SH-SY5Y (cell line): ENCODE data around the gene PPP3CB.

Source experiments
- GATA2 ChIP-seq: IDR thresholded peaks from 2 replicates; pipeline ENCODE4 v1.6.1; 2011; ENCODE audit warnings: mild to moderate bottlenecking, low read depth, low read length
- GATA3 ChIP-seq: IDR thresholded peaks from 2 replicates; pipeline ENCODE4 v1.6.1; 2011; ENCODE audit warnings: low read depth, mild to moderate bottlenecking, low read length, moderate library complexity

DNA sequence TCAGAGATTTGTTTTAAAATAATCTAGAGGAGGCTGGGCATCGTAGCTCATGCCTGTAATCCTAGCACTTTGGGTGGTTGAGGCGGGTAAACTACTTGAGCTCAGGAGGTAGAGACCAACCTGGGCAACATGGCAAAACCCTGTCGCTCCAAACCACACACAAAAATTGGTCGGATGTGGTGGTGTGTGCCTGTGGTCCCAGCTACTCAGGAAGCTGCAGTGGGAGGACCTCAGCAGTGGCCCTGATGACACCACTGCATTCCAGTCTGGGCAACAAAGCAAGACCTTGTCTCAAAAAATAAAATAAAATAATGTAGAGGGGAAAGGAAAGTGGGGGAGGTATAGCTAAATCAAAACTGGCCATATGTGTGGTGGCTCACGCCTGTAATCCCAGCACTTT is 13.9 kb upstream of the PPP3CB start:
- no peak for TF ChIP-seq GATA2
- no peak for TF ChIP-seq GATA3
